Measurements from ENCODE around the gene EDAR. TPM values are rescaled to one million over a fixed set of nuclear protein-coding genes. Genes with fewer than 3 reads are reported as not detected.

Gene EDAR
- total and polyA plus RNA-seq, 9 of the 15 experiments (the other 6 are each of a cell fraction or from before 2014, with no cell fraction given): 0.01 TPM; not detected in 8

DNA sequence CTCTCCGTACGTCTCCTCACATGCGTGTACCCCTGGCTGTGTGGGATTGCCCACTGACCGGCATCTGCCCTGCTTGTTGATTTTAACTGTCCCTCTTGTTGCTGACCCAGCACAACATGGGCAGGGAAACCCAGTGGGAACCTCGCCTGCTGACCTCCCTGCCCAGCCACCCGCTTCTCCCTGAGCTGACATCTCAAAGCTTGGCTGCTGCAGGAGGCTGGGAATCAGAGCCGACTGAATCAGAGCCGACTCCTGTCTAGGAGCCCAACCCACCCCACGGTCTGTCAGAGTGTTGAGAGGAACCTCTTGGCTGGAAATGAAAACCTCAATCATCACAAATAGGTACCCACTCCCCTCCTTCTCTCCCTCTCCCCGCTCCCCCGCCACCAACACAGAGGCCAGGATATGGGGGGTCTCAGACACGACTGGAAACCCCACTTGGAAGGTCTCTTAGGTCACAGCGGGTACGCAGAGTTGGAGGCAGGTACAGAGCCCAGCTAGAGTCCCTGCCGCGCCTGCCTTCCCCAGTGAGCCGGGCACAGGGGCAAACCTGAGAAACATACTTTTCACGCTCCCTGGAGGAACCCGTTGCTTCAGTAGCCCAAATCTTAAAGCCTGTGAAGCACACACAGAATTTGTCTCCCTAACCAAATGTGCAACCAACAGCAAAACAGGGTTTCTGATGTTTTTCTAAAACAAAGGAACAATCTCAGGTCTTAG is 784 bp downstream of the EDAR start:
- DNase-seq (ENCODE audit: extremely low read depth in 1 of 4, low spot score in 3 of 4) (no peak), ATAC-seq (no peak), FAIRE-seq (no peak)
- BruUV-seq (replicated peaks): no TSS peak
- Histone ChIP-seq H3K9me3 (replicated peaks; ENCODE audit: control insufficient read depth, insufficient read depth, low read depth, low read length) (no peaks in the 10 kb centered on the region), H3K79me2 (ENCODE audit: control insufficient read depth, insufficient read depth, low read length) (no peaks in the 10 kb centered on the region), H3K36me3 (ENCODE audit: control insufficient read depth, insufficient read depth, low read length) (no peaks in the 10 kb centered on the region), H3K4me3 (no peak overlapping the region), H3K4me1 (replicated peaks in 1 of 2; ENCODE audit: control insufficient read depth in 2 of 2, insufficient read depth in 2 of 2, low read length in 2 of 2) (no peaks in the 10 kb centered on the region), H3K27me3 (ENCODE audit: control insufficient read depth in 2 of 2, insufficient read depth in 2 of 2, low read length in 2 of 2) (peaks cover 41 to 74% of the 10 kb centered on the region in 2 experiments), H3K9ac (ENCODE audit: insufficient read depth in 1 of 2, low read depth in 2 of 2, low read length in 2 of 2) (no peak overlapping the region), H2AFZ (ENCODE audit: low read depth, low read length) (no peak overlapping the region), H4K20me1 (replicated peaks; ENCODE audit: control insufficient read depth, insufficient read depth, low read length) (no peaks in the 10 kb centered on the region), H3K9me1 (ENCODE audit: control insufficient read depth, insufficient read depth, low read length) (peaks cover 3% of the 10 kb centered on the region), H3K4me2 (ENCODE audit: insufficient read depth, low read length) (no peak overlapping the region), H3K27ac (ENCODE audit: extremely low read depth, low read depth, low read length) (no peak overlapping the region)
- WGBS (ENCODE audit: insufficient coverage, low coverage, missing lambda C conversion rate): 1% methylated on average over 18 of the region's 19 CpGs
- TF ChIP-seq SP1 (CRISPR knock-in tag; IDR thresholded peaks at IDR 0.05): no peak
- in situ Hi-C loops (cut with MboI) (no loop called here), intact Hi-C loops (cut with micrococcal nuclease) (no loop called here)
- CTCF ChIA-PET (ENCODE audit: low intra/inter-chr PET ratio): interaction anchor here (0.5 to 0.7 kb wide), 2 partner anchors 636 to 1680 kb away, joined by 3 read pairs; no protein-coding TSS in a partner anchor
- POLR2A ChIA-PET: interaction anchor here (0.8 kb wide), 2 partner anchors 40 to 132 kb away, joined by 4 to 5 read pairs; no protein-coding TSS in a partner anchor

DNA sequence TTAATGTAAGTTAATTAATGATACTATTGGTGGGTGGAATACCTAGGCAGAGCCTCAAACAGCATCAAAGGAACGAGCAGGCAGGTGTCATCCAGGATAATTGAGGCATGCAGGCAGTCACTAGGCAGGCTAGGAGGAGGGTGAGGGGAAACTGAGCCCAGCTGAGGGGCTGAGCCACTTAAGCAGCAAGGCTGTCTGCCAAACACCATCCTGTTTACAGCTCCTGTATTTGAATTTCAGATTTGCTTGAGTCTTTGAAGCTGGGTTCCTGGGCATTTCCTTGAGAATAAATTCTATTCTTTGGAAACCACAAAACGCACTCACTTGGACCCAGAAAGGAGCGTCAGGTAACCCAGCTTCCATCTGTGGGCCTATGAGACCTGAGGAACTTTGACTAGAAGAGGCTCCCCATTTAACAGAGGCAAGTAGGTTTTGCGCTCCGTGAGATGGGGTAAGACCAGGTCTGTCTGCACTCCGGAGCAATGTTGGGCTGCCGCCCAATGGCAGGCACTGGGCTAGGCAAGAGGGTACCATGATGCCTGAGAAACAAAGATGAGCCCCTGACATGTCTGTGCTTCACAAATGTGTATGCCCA is 2.0 kb downstream of the EDAR start:
- no peaks in the 10 kb centered on the region for H4K20me1 ChIP-seq (replicated peaks; ENCODE audit: control insufficient read depth, insufficient read depth, low read length)
- no peak overlapping the region for H3K27ac ChIP-seq (ENCODE audit: extremely low read depth, low read depth, low read length)
- no peak for FAIRE-seq
- H2AFZ ChIP-seq (ENCODE audit: low read depth, low read length): no peak overlapping the region
- no peak overlapping the region for H3K9ac ChIP-seq (ENCODE audit: insufficient read depth in 1 of 2, low read depth in 2 of 2, low read length in 2 of 2)
- BruUV-seq (replicated peaks): no TSS peak
- no peaks in the 10 kb centered on the region for H3K36me3 ChIP-seq (ENCODE audit: control insufficient read depth, insufficient read depth, low read length)
- peaks cover 50 to 71% of the 10 kb centered on the region in 2 experiments for H3K27me3 ChIP-seq (ENCODE audit: control insufficient read depth in 2 of 2, insufficient read depth in 2 of 2, low read length in 2 of 2)
- ChIA-PET POLR2A (interaction anchor here (1.3 kb wide), 1 partner anchor 18 kb away, joined by 4 read pairs; no protein-coding TSS in a partner anchor), CTCF (ENCODE audit: low intra/inter-chr PET ratio) (interaction anchor here (0.7 kb wide), 1 partner anchor 1681 kb away, joined by 3 read pairs; no protein-coding TSS in a partner anchor)
- 0% methylated on average over 7 of the region's 7 CpGs for WGBS (ENCODE audit: insufficient coverage, low coverage, missing lambda C conversion rate)
- peak in 1 of 4 experiments; percentile 17 for DNase-seq (ENCODE audit: extremely low read depth in 1 of 4, low spot score in 3 of 4)
- in situ Hi-C loops (cut with MboI) (no loop called here), intact Hi-C loops (cut with micrococcal nuclease) (no loop called here)
- H3K9me3 ChIP-seq (replicated peaks; ENCODE audit: control insufficient read depth, insufficient read depth, low read depth, low read length): no peaks in the 10 kb centered on the region
- H3K9me1 ChIP-seq (ENCODE audit: control insufficient read depth, insufficient read depth, low read length): peaks cover 3% of the 10 kb centered on the region
- H3K4me2 ChIP-seq (ENCODE audit: insufficient read depth, low read length): no peak overlapping the region
- no peak overlapping the region for H3K4me3 ChIP-seq
- H3K79me2 ChIP-seq (ENCODE audit: control insufficient read depth, insufficient read depth, low read length): no peaks in the 10 kb centered on the region
- no peaks in the 10 kb centered on the region for H3K4me1 ChIP-seq (replicated peaks in 1 of 2; ENCODE audit: control insufficient read depth in 2 of 2, insufficient read depth in 2 of 2, low read length in 2 of 2)
- peak; percentile 70 for ATAC-seq
- no peak for TF ChIP-seq FOXK2 (conservative IDR thresholded peaks at IDR 0.05 in 1 of 2, IDR thresholded peaks at IDR 0.05 in 1 of 2; ENCODE audit: low read depth in 2 of 2)

All from K562 (cell line).